Amygdala (tissue), 56 donors: ENCODE measurements around the gene LHPP.

Experiments used
- DNase-seq, 56 donors: peaks; one replicate each; lab custom pipeline; 2025; lab: John Stamatoyannopoulos, UW

Gene LHPP

DNA sequence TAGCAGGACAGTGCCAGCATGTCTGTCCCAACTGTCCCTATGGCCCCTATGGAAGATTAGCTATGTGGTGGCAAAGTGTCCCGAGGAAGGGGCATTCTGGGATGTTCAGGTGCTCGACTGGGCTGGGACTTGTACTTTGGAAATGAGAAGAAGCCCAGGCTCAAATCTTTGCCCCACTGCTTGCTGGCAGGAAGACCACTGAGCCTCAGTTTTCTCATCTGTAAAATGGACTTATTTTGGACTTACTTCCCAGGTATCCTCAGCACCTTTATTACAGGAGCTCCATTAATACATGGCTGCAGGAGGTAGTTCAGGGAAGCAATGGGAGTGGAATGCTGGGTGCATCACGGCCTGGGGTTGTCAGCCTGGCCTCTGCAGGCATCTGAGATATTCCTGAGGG lies 71.2 kb downstream of the LHPP start:
- no peak for DNase-seq

GRCh38 chr10:124533266-124533665 lies 71.6 kb downstream of the LHPP start:
- no peak for DNase-seq

GRCh38 chr10:124534231-124534798 lies 72.7 kb downstream of the LHPP start:
- DNase-seq = peak in 9 of 56 donors; percentile 19 to 57 (median 51)

GRCh38 chr10:124534826-124535601 lies 73.4 kb downstream of the LHPP start:
- DNase-seq = no peak

DNA sequence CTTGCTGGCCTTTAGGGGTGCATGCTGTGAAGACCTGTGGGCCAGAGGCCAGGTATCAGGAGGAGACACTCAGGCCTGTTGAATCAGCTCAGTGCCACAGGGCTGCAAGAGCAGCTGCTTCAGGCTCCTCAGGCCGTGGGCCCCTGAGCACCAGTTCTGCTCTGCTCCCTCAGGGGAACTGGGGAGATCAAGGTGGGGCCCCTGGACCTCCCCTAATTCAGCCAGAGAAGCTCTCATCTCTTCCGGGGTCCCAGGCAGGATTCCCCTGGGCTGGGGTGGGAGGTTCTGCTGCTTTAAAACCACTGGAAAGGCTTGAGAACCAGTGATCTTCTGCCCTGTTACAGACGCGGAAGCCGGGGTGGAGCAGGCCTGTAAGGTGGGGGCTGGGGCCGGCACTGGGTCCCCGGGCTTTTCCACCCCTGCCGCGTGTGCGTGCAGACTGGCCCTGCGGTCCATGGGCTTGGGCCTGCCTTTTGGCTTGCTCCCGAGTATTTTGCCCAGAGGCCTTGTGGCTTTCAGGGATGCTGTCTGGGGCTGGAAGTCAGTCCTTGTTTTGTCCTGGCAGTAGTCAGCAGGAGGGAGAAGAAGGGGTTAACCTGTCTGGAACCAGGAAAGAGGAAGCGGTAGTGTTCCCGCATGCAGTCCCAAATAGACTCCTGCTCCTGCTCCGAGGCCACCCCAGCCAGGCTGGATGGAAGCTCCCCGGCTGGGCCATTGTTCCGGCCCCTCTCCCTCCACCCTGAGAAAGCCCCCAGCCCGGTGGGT lies 74.3 kb downstream of the LHPP start:
- peak in 3 of 56 donors; percentile 15 to 44 (median 30) for DNase-seq

- no peak for DNase-seq
These were observed 75.0 kb downstream of the LHPP start for GRCh38 chr10:124536496-124537050.

GRCh38 chr10:124537166-124537725 lies 75.6 kb downstream of the LHPP start:
- no peak for DNase-seq

DNA sequence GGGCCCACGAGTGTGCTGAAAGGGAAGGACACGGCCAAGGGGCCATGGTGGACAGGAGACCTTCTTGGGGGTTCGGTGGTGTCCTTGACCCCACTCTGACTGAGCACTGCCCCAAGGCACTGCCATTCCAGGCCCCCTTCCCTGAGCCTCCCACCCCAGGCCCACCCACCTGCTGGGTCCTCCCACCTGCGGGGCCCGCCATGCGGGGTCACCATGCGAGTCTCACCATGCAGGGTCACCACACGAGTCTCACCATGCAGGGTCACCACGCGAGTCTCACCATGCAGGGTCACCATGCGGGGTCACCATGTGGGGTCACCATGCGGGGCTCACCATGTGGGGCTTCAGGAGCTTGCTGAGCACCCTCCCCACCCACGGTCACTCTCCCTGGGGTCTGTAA lies 76.3 kb downstream of the LHPP start:
- DNase-seq = no peak

DNA sequence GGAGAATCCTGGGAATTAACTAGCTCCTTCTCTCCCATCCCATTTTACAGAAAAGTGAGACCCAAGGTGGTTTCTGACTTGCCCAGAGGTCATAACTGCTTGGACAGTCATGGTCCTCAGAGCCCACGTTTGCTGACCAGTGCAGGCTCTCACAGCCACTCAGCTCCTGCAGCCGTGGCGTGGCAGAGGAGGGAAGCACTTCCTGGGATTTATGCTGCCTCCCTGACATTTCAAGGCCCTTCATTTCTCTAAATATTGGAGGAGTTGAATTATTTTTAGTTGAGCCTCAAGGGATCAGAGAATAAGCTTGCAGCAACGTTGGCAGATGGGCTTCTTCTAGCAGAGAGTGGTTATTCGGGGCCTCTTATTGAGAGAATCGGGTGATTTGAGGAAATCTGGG lies 77.1 kb downstream of the LHPP start:
- no peak for DNase-seq

- peak in 28 of 56 donors; percentile 13 to 75 (median 46) for DNase-seq
These were observed 78.5 kb downstream of the LHPP start for GRCh38 chr10:124539935-124540641.

DNA sequence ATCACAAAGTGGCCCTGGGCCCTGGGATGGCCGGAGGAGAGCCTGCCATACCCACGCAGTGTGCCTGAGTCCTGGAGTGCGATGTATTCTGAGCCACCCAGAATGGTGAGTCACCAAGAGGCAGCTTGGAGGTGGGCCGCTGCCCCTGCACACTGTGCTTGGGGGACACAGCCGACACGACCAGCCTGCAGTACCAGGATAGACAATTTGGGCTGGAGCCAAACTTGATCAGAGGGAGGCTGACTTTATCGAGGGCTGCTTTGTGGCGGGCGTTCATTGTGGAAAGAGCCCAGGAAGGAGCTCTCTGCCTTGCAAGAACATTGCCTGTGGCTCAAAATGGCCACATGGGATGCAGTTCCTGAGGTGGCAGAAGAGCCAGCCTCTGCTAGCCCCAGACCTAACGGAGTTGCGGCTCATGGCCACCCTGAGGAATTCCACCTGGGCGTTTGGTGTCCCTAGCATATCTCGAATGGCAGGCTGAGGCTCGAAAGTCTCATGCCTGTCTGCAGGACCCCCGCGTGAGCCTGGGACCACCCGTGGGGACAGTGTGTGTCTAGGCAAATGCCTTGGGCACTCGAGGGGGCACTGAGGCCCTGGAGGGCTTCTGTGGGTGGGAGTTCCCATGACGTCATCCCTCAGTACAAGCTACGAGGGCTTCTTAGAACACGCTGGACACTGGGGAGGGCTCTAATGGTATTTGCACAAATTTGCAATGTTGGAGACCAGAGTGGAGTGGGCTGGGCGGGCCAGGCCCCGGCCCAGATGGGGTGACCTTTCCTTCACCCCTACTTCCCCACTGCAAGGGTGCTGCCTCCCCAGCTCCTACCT lies 79.7 kb downstream of the LHPP start:
- peak in 1 of 56 donors; percentile 32 for DNase-seq

- DNase-seq = no peak
These were observed 80.7 kb downstream of the LHPP start for GRCh38 chr10:124542336-124542735.

GRCh38 chr10:124543146-124543545 lies 81.5 kb downstream of the LHPP start:
- no peak for DNase-seq

DNA sequence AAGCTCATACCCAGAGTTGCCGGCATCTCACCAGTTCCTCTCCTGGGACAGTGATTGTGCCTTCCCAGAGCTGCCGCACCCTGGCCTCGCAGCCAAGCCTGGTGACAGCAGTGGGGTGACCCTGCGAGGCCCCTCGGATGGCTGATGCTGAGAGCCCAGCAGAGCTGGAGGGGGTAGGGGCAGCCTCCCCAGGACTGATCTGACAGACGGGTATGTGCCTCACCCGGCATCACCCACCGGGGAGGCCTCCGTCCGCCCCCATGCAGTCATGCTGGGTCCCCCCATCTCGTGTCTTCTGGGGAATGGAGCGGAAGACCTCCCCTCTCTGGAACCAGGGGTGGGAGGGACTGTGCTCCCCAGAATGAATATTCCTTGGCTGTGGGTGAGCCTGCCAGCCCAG lies 82.3 kb downstream of the LHPP start:
- no peak for DNase-seq

DNA sequence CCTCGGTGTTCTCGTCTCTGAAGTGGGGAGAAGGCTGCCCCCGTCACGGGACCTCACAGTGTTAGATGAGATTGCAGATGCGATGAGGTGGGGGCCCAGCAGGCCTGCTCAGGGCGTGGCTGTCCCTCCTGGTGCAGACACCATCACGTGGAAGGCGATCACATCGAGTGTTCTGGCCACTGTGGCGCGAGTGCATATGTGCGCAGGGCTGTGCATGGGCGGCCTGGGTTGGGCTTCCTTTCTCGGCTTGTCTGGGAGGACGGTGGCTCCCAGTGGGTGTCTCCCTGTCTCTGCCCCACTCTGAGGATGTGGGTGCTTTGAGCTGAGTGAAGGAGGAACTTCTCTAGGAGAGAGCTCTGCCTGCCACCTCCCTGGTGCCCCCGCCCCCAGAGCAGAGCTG lies 83.1 kb downstream of the LHPP start:
- peak in 9 of 56 donors; percentile 23 to 49 (median 33) for DNase-seq

- peak in 1 of 56 donors; percentile 19 for DNase-seq
These were observed 83.9 kb downstream of the LHPP start for GRCh38 chr10:124545351-124546054.

DNA sequence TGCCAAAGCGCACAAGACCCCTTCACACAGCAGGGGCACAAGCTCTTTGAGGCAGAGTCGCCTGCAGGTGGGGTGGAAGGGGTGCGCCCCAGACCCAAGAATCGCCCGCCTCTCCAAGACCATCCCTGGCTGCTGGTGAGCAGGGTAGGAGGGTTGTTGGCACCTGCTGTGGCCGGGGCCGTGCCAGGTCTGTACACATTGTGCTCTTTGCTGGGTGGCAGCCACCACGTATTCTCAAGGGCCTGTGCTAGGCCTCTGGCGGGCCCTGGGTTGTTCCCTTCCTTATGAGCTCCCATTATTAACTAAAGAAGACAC lies 84.4 kb downstream of the LHPP start:
- no peak for DNase-seq

- DNase-seq = no peak
These were observed 85.5 kb downstream of the LHPP start for GRCh38 chr10:124546957-124547646.
